BJ (cell line): Measurements from ENCODE around the gene LANCL1. TPM values are rescaled to one million over a fixed set of nuclear protein-coding genes. Genes with fewer than 3 reads are reported as not detected.

Experiments used
- CTCF ChIA-PET: fragments of 350-600 bp; formaldehyde crosslinking; extraction: SDS; loops from one replicate; lab custom pipeline; 2021; ENCODE audit warnings: antibody characterized with exemption, inconsistent platforms; lab: Yijun Ruan, JAX
- POLR2A ChIA-PET: fragments of 300-600 bp; sonication (Branson Sonifier 250); formaldehyde crosslinking; extraction: SDS; loops from one replicate; lab custom pipeline; 2021; ENCODE audit warnings: antibody characterized with exemption; lab: Charles Lee
- DNase-seq: peaks from one replicate; pipeline ENCODE4 v3.0.0-alpha.2; 2011; ENCODE audit warnings: low read depth
- H3K27me3 ChIP-seq: 2 replicates; pipeline ENCODE4 v1.6.0; 2011; ENCODE audit warnings: low read length; ENCODE audit not compliant: control insufficient read depth, insufficient read depth
- H3K36me3 ChIP-seq: 2 replicates; pipeline ENCODE4 v1.5.1; 2011; ENCODE audit warnings: low read length; ENCODE audit not compliant: control insufficient read depth, insufficient read depth
- H3K4me3 ChIP-seq: 2 replicates; pipeline ENCODE4 v1.5.1; 2011; ENCODE audit warnings: low read depth, mild to moderate bottlenecking, control low read depth, low read length
- CTCF ChIP-seq: IDR thresholded peaks from 2 replicates; pipeline ENCODE4 v1.5.1; 2011; ENCODE audit warnings: low read depth, mild to moderate bottlenecking, control low read depth, inconsistent platforms, low read length, moderate library complexity; ENCODE audit not compliant: insufficient read depth
- polyA plus RNA-seq: library from polyadenylated mRNA; depleted of rRNA; stranded (reverse); fragments of >200 nt; gene quantifications from 2 replicates; pipeline ENCODE4 v1.2.3, GENCODE V29; 2011

Gene LANCL1
- polyA plus RNA-seq, 1 experiment, result 55.6 TPM

GRCh38 chr2:210517264-210517663 lies 40.7 kb upstream of the LANCL1 start:
- TF ChIP-seq CTCF, result no peak
- Histone ChIP-seq H3K27me3 (no peaks in the 10 kb centered on the region), H3K36me3 (no peaks in the 10 kb centered on the region), H3K4me3 (no peak overlapping the region)
- POLR2A ChIA-PET, result no interaction called here
- CTCF ChIA-PET, result interaction anchor here (1.0 to 1.4 kb wide), 2 partner anchors 14 to 30 kb away, joined by 3 to 4 read pairs; no protein-coding TSS in a partner anchor
- no peak for DNase-seq

- Histone ChIP-seq H3K36me3 (no peaks in the 10 kb centered on the region), H3K27me3 (no peaks in the 10 kb centered on the region), H3K4me3 (no peak overlapping the region)
- TF ChIP-seq CTCF, result no peak
- ChIA-PET POLR2A (no interaction called here), CTCF (no interaction called here)
- DNase-seq, result no peak
These were observed 39.4 kb upstream of the LANCL1 start for GRCh38 chr2:210515911-210516310.

- CTCF ChIA-PET, result interaction anchor here (0.6 to 2.2 kb wide), 18 partner anchors 9 to 1117 kb away, joined by 3 to 21 read pairs (median 4); no protein-coding TSS in a partner anchor
- Histone ChIP-seq H3K4me3 (no peak overlapping the region), H3K27me3 (no peaks in the 10 kb centered on the region), H3K36me3 (no peaks in the 10 kb centered on the region)
- DNase-seq, result no peak
- POLR2A ChIA-PET, result no interaction called here
- no peak for TF ChIP-seq CTCF
These were observed 27.2 kb upstream of the LANCL1 start for GRCh38 chr2:210503725-210504191.

- H3K36me3 ChIP-seq, result no peaks in the 10 kb centered on the region
- no peak for DNase-seq
- TF ChIP-seq CTCF, result peak; percentile 92
- ChIA-PET CTCF (interaction anchor here (0.6 to 2.2 kb wide), 22 partner anchors 8 to 1116 kb away, joined by 3 to 21 read pairs (median 4); no protein-coding TSS in a partner anchor), POLR2A (no interaction called here)
- no peaks in the 10 kb centered on the region for H3K27me3 ChIP-seq
- H3K4me3 ChIP-seq, result peak overlapping the region; percentile 23; the same call in 1 of the 2 replicates
These were observed 26.6 kb upstream of the LANCL1 start for GRCh38 chr2:210503001-210503623.

- no peaks in the 10 kb centered on the region for H3K27me3 ChIP-seq
- no peak for DNase-seq
- H3K36me3 ChIP-seq, result no peaks in the 10 kb centered on the region
- TF ChIP-seq CTCF, result no peak
- POLR2A ChIA-PET, result no interaction called here
- CTCF ChIA-PET, result interaction anchor here (1.2 kb wide), 1 partner anchor 82 kb away, joined by 3 read pairs; no protein-coding TSS in a partner anchor
- no peak overlapping the region for H3K4me3 ChIP-seq
These were observed 20.0 kb upstream of the LANCL1 start for GRCh38 chr2:210496512-210496911.
